Gastrocnemius medialis (tissue), 4 donors: ENCODE data around the gene EIF3K. TPM values are rescaled to one million over a fixed set of nuclear protein-coding genes. Genes with fewer than 3 reads are reported as not detected.

Experiments used
- ATAC-seq, 2 donors: fragments of 150-250 bp; one replicate each; pipeline ENCODE4 v1.9.1; 2016
- DNase-seq, 2 donors: peaks; one replicate each; pipeline ENCODE4 v3.0.0-alpha.2; 2019
- H3K27ac ChIP-seq, 4 donors: fragments of 200-600 bp; sonication (generic); 1 replicate in 1 of 4; 2 replicates in 3 of 4; pipeline ENCODE4 v1.5.1; 2016 to 2018; ENCODE audit warnings: mild to moderate bottlenecking in 2 of 4, moderate library complexity in 1 of 4
- H3K27me3 ChIP-seq, 3 donors: fragments of 200-600 bp; sonication (generic) in 2 of 3; 1 replicate in 1 of 3; 2 replicates in 2 of 3; pipeline versions ENCODE4 v1.5.1 to v1.6.0; 2016 to 2019; ENCODE audit warnings: mild to moderate bottlenecking in 1 of 3, moderate library complexity in 1 of 3
- H3K36me3 ChIP-seq, 2 donors: fragments of 200-600 bp; sonication (generic) in 1 of 2; one replicate each; pipeline ENCODE4 v1.5.1; 2017 to 2018
- H3K4me1 ChIP-seq, 2 donors: fragments of 200-600 bp; sonication (generic) in 1 of 2; one replicate each; pipeline ENCODE4 v1.5.1; 2016 to 2017; ENCODE audit warnings: mild to moderate bottlenecking in 2 of 2
- H3K4me3 ChIP-seq, 4 donors: fragments of 200-600 bp; sonication (generic) in 3 of 4; 1 replicate in 1 of 4; 2 replicates in 3 of 4; pipeline ENCODE4 v1.5.1; 2016 to 2019; ENCODE audit warnings: mild to moderate bottlenecking in 2 of 4
- H3K9me3 ChIP-seq, 3 donors: fragments of 200-600 bp; sonication (generic) in 2 of 3; 1 replicate in 1 of 3; 2 replicates in 2 of 3; pipeline ENCODE4 v1.5.1; 2016 to 2019
- POLR2A ChIP-seq, 2 donors: fragments of 450-650 bp; IDR thresholded peaks; one replicate each; pipeline ENCODE4 v1.6.1; 2017; ENCODE audit warnings: antibody characterized with exemption in 2 of 2, mild to moderate bottlenecking in 2 of 2, moderate library complexity in 2 of 2
- in situ Hi-C, 4 donors: fragments of 200-750 bp; cut with MboI; loops; one replicate each; pipeline versions ENCODE4 v1.15.0 to v1.8.0; 2017; ENCODE audit warnings: low sequenced_read_pairs in 4 of 4
- intact Hi-C: fragments of 100-400 bp; cut with DNase I; formaldehyde crosslinking; loops from one replicate; pipeline ENCODE4 v1.15.1; 2023; ENCODE audit warnings: low total_unique reads
- total RNA-seq, 4 donors: library from RNA; depleted of rRNA; stranded (reverse); fragments of >200 nt; gene quantifications; one replicate each; pipeline versions ENCODE4 v1.1.0 to v1.2.3, GENCODE V29; 2016
- TF ChIP-seq, protein P1 (sequence below), 5 experiments: fragments of 450-650 bp in 3 of 5; fragments of 200-600 bp in 2 of 5; sonication (generic) in 2 of 5; IDR thresholded peaks in 4 of 5; conservative IDR thresholded peaks in 1 of 5; 1 replicate in 4 of 5; 2 replicates in 1 of 5; pipeline ENCODE4 v1.5.1; 2016 to 2019; ENCODE audit warnings: antibody characterized with exemption in 5 of 5, mild to moderate bottlenecking in 3 of 5, moderate library complexity in 3 of 5

EIF3K gene
- total RNA-seq, 4 donors from 2014 or later, result 619 to 975 (median 681) TPM

GRCh38 chr19:38684078-38684861 lies 65.3 kb downstream of the EIF3K start:
- H3K4me1 ChIP-seq, result peaks cover 92 to 94% of the 10 kb centered on the region in 2 donors
- H3K27ac ChIP-seq, result peak overlapping the region; percentile 89 to 98 (median 96)
- H3K36me3 ChIP-seq, result no peaks in the 10 kb centered on the region
- in situ Hi-C loops, result no loop called here
- ATAC-seq, result peak; percentile 75 to 87
- peak; percentile 50 to 57 for TF ChIP-seq POLR2A (IDR thresholded peaks at IDR 0.05)
- TF ChIP-seq, protein P1, sequence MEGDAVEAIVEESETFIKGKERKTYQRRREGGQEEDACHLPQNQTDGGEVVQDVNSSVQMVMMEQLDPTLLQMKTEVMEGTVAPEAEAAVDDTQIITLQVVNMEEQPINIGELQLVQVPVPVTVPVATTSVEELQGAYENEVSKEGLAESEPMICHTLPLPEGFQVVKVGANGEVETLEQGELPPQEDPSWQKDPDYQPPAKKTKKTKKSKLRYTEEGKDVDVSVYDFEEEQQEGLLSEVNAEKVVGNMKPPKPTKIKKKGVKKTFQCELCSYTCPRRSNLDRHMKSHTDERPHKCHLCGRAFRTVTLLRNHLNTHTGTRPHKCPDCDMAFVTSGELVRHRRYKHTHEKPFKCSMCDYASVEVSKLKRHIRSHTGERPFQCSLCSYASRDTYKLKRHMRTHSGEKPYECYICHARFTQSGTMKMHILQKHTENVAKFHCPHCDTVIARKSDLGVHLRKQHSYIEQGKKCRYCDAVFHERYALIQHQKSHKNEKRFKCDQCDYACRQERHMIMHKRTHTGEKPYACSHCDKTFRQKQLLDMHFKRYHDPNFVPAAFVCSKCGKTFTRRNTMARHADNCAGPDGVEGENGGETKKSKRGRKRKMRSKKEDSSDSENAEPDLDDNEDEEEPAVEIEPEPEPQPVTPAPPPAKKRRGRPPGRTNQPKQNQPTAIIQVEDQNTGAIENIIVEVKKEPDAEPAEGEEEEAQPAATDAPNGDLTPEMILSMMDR (IDR thresholded peaks at IDR 0.05 in 4 of 5, conservative IDR thresholded peaks at IDR 0.05 in 1 of 5), result peak in 1 of 5 experiments; percentile 32
- peak; percentile 56 to 86 for DNase-seq
- H3K27me3 ChIP-seq, result no peaks in the 10 kb centered on the region
- H3K9me3 ChIP-seq, result no peaks in the 10 kb centered on the region
- intact Hi-C loops, result loop anchor here (2.0 kb wide), 1 partner anchor 25 kb away; no protein-coding TSS in a partner anchor
- peak overlapping the region in 3 of 4 donors; percentile 3 to 27 (median 24) for H3K4me3 ChIP-seq

DNA sequence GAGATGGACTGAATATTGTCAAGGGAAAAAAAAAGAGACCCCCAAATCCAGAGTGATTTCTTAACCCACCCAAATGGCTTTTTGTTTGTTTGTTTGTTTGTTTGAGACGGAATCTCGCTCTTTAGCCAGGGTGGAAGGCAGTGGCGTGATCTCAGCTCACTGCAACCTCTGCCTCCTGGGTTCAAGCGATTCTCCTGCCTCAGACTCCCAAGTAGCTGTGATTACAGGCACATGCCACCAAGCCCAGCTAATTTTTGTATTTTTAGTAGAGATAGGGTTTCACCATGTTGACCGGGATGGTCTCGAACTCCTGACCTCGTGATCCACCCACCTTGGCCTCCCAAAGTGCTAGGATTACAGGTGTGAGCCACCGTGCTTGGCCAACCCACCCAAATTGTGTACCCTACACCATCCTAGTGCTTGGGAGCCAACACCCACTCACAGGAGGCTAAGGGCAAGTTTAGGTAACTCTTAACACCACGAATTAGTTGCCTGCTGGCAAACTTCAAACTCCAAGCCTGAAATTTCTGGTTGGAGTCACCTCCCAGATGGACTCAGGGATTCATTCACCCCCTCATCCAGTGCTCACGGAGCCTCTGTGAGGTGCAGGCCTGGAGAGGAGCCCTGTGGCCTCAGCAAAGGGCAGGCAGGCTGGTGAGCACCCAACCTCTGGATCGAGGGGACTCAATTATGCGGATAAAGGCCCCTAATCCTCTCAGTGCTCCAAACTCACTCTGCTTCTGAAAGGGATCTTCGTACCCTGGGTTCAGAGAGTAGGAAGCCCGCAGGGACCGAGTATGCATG lies 66.1 kb downstream of the EIF3K start:
- no peaks in the 10 kb centered on the region for H3K27me3 ChIP-seq
- intact Hi-C loops (loop anchor here (2.0 kb wide), 1 partner anchor 26 kb away; no protein-coding TSS in a partner anchor), in situ Hi-C loops (no loop called here)
- peaks cover 87 to 91% of the 10 kb centered on the region in 2 donors for H3K4me1 ChIP-seq
- ATAC-seq (no peak), DNase-seq (no peak)
- no peaks in the 10 kb centered on the region for H3K9me3 ChIP-seq
- H3K27ac ChIP-seq, result peak overlapping the region; percentile 89 to 98 (median 96)
- no peak for TF ChIP-seq POLR2A (IDR thresholded peaks at IDR 0.05)
- TF ChIP-seq, protein P1 (IDR thresholded peaks at IDR 0.05 in 4 of 5, conservative IDR thresholded peaks at IDR 0.05 in 1 of 5), result no peak
- peak overlapping the region in 3 of 4 donors; percentile 3 to 27 (median 5) for H3K4me3 ChIP-seq
- no peaks in the 10 kb centered on the region for H3K36me3 ChIP-seq

GRCh38 chr19:38685666-38686529 lies 66.9 kb downstream of the EIF3K start:
- peaks cover 83 to 90% of the 10 kb centered on the region in 2 donors for H3K4me1 ChIP-seq
- no peak for DNase-seq

GRCh38 chr19:38686530-38686888 lies 67.5 kb downstream of the EIF3K start:
- H3K4me1 ChIP-seq, result peaks cover 83 to 90% of the 10 kb centered on the region in 2 donors
- TF ChIP-seq, protein P1 (IDR thresholded peaks at IDR 0.05 in 4 of 5, conservative IDR thresholded peaks at IDR 0.05 in 1 of 5), result no peak
- no peak for TF ChIP-seq POLR2A (IDR thresholded peaks at IDR 0.05)
- H3K36me3 ChIP-seq, result no peaks in the 10 kb centered on the region
- DNase-seq, result no peak
- no peak for ATAC-seq
- H3K9me3 ChIP-seq, result no peaks in the 10 kb centered on the region
- H3K27me3 ChIP-seq, result no peaks in the 10 kb centered on the region
- no peak overlapping the region for H3K4me3 ChIP-seq
- intact Hi-C loops (no loop called here), in situ Hi-C loops (no loop called here)
- H3K27ac ChIP-seq, result peak overlapping the region; percentile 89 to 98 (median 96)

More at GRCh38 chr19:38685666-38686529, 66.9 kb downstream of the EIF3K start:
- Histone ChIP-seq H3K27me3 (no peaks in the 10 kb centered on the region), H3K36me3 (no peaks in the 10 kb centered on the region), H3K4me3 (no peak overlapping the region), H3K9me3 (no peaks in the 10 kb centered on the region), H3K27ac (peak overlapping the region; percentile 89 to 98 (median 96))
- in situ Hi-C loops (no loop called here), intact Hi-C loops (loop anchor here (2.0 kb wide), 1 partner anchor 27 kb away; no protein-coding TSS in a partner anchor)
- no peak for TF ChIP-seq POLR2A (IDR thresholded peaks at IDR 0.05)
- TF ChIP-seq, protein P1 (IDR thresholded peaks at IDR 0.05 in 4 of 5, conservative IDR thresholded peaks at IDR 0.05 in 1 of 5), result peak in 4 of 5 experiments; percentile 47 to 55 (median 50)
- no peak for ATAC-seq
